ENCODE results near the gene RPS27A.
A peak's percentile ranks its signal among the peaks of the same experiment; 100 is the strongest.
"Not testable (repeated sequence)": the region's sequence is repeated elsewhere in the genome, so short reads cannot be mapped to it uniquely, and the experiment has no call there.

Gene RPS27A

DNA sequence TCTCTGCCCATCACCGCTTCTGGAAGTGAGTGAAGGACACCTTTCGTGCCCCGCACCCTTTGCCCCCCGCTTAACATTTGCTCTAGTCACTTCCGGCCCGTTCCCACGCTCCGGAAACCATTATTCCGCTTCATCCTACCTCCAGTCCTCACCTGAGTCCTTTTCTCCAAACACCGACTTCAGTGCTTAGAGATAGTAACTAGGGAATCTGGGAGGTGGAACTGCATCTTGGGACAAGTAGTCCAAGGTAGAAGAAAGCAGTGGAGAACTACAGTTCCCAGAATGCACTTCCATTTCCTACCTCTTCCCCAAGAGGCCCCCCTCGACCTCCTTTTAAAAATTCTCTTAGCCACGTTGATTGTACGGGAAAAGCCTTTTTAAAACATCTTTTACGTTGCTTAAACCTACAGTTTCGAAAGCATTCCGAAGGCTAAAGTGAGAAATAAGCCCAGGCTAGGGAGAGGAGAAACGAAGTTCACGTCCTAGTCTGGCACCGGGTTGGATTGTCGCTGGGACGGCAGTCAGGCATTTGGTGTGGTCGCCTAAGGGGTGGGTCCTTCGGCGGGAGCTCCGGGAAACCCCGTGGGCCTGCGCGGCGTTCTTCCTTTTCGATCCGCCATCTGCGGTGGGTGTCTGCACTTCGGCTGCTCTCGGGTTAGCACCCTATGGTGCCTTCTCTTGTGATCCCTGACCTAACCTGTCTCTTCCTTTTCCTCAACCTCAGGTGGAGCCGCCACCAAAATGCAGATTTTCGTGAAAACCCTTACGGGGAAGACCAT lies at the start of gene RPS27A, which contains the start of gene CLHC1:
RPS27A (plus strand) TSS at position 605 of the 779 bp plus-strand sequence; CDS start at position 742, 137 bp downstream.
CLHC1 (minus strand) TSS at position 210 of the 779 bp plus-strand sequence. CDS start 9,882 bp downstream, outside the sequence.
- peak; percentile 95 for DNase-seq

- not testable (repeated sequence) for DNase-seq
These were observed 45.7 kb upstream of the RPS27A start for GRCh38 chr2:55186837-55187236.

DNA sequence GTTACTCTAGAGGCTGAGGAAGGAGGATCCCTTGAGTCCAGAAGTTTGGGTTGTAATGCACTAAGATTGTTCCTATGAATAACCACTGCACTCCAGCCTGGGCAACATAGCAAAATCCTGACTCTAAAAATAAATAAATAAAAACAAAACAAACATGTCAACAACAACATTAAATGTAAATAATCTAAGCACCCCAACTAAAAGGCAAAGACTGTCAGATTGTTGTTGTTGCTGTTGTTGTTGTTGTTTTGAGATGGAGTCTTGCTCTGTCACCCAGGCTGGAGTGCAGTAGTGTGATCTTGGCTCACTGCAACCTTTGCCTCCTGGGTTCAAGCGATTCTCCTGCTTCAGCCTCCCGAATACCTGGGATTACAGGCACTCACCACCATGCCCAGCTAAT lies 40.6 kb upstream of the RPS27A start:
- DNase-seq: not testable (repeated sequence)

DNA sequence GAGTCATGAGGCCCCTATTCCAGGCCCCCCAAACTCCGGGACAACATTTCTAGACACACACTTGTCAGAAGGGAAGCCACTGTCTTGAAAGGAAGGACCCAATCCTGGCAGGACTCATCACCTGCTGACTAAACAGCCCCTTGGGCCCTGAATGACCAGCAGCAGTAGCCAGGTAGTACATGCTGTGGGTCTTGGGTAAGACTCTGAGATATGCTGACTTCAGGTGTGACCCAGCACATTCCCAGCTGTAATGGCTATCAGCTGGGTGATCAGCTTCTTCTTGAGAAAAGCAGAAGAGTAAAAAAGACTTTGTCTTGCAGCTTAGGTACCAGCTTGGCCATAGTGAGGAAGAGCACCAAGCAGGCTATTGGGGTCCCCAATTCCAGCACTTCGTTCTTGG lies 36.0 kb upstream of the RPS27A start:
- no peak for DNase-seq

GRCh38 chr2:55200416-55200815 lies 32.1 kb upstream of the RPS27A start:
- no peak for DNase-seq

DNA sequence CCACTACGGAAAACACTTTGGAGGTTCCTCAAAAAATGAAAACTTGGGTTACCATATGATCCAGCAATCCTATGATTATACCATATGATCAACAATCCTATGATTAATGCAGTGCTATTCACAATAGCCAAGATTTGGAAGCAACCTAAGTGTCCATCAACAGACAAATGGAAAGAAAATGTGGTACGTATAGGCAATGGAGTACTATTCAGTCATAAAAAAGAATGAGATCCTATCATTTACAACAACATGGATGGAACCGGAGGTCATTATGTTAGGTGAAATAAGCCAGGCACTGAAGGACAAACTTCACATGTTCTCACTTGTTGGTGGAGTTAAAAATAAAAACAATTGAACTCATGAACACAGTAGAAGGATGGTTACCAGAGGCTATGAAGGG lies 28.0 kb upstream of the RPS27A start:
- no peak for DNase-seq

- DNase-seq: no peak
These were observed 27.5 kb upstream of the RPS27A start for GRCh38 chr2:55204950-55205349.

DNA sequence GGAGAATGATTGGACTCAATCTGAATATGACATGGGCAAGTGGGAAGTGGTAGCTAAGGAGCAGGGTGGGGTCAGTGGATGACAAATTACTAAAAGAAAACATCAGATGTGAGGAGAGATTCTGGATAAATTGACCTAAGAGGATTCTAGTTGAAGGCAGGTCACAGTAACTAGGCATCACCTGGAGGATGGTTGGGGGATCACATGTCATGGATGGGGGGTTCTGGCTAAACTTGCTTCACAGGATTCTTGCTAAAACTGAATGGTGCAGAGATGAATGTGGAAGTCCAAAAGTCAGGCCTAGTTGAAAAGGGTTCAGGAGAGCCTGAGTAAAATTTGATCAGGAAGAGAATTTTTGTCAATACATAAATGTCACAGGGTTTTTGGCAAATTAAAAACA lies 18.7 kb upstream of the RPS27A start:
- DNase-seq: no peak

- peak; percentile 29 for DNase-seq
These were observed 8.3 kb upstream of the RPS27A start for GRCh38 chr2:55223958-55224760.

- no peak for DNase-seq
These were observed 7.7 kb upstream of the RPS27A start for GRCh38 chr2:55224761-55225261.

- DNase-seq: no peak
These were observed 6.9 kb upstream of the RPS27A start for GRCh38 chr2:55225481-55226020.

- DNase-seq: not testable (repeated sequence)
These were observed 4.9 kb upstream of the RPS27A start for GRCh38 chr2:55227437-55228225.

DNA sequence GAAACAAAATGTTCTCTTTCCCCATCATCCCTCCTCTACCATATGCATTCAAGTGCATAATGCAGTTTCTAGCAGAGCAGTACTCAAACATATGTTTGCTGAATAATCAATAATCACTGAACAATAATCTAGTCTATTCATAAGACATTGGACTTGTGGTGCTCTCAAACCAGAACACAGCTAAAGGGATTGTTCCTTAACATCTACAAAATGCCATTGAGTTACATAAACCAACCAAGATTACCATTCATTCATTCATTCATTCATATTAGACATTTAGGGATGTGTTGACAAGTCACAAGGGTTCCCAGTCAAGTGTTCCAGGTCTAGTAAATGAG lies 4.3 kb upstream of the RPS27A start:
- DNase-seq: no peak

- DNase-seq: no peak
These were observed 3.3 kb upstream of the RPS27A start for GRCh38 chr2:55229221-55229620.

DNA sequence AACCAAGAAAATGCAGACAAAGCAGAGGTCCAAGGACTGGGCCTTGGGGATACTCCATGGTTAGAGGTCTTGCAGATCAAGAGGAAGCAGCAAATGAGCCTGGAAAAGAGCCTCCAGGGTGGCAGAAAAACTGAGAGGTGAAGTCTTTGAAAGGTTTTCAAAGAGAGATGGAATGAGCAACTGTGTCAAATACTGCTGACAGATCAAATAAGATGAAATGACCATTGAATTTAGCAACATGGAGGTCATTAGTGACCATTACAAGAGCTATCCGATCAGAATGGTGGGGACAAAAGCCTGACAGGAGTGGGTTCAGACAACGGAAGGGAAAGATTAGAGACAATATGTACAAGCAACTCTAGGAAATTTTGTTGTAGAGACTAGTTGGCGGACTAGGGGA lies 1.9 kb upstream of the RPS27A start:
- DNase-seq: no peak

DNA sequence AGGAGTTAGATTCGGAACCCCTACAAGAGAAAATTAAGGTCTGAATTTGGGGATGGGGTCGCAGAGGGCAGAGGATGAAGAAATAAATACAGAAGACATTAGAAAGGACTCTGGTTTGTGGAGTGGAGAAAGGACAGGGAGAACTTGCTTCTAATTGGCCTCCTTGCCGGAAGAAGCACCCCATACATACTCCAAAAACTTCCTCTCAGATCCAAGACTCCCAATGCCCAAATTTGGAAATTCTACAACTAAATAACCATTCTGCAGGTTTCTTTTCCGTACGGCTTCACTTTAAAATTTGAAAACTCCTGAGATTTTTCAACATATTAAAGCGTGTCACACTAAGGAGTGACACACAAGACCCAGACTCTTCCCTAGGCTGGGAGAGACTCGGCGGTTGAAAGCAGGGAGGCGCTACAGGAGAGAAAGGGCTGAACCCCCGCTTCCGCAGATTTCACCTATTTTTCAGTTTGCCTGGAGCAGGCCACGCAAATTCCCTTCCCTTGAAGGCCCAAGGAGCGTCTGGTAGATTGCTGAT lies 873 bp upstream of the RPS27A start:
- DNase-seq: no peak

- DNase-seq: peak; percentile 56
These were observed 572 bp downstream of the RPS27A start for GRCh38 chr2:55232863-55233657.

DNA sequence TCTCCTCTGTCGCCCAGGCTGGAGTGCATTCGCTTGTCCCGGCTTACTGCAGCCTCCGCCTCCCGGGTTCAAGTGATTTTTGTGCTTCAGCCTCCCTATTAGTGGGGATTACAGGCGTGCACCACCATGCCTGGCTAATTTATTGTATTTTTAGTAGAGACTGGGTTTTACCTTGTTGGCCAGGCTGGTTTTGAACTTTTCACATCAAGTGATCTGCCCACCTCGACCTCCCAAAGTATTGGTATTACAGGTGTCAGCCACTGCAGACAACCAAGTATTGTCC lies 1.1 kb downstream of the RPS27A start:
- no peak for DNase-seq

GRCh38 chr2:55235724-55236538 lies 3.4 kb downstream of the RPS27A start:
- DNase-seq: no peak

GRCh38 chr2:55236992-55237543 lies 4.6 kb downstream of the RPS27A start:
- DNase-seq: no peak
